A673 (cell line): ENCODE measurements around the gene MICB.

ENCODE experiments used
- EZH2 ChIP-seq: fragments of 200-600 bp; sonication (generic); IDR thresholded peaks from 2 replicates; pipeline ENCODE4 v1.6.1; 2017; ENCODE audit warnings: borderline replicate concordance, low read depth, mild to moderate bottlenecking, mixed read lengths, antibody characterized with exemption, low read length; ENCODE audit not compliant: poor library complexity, severe bottlenecking
- TF ChIP-seq, protein P1 (sequence below): fragments of 300-800, 200-600 bp; sonication (generic); conservative IDR thresholded peaks from 2 replicates; pipeline ENCODE4 v1.5.1; 2017; ENCODE audit warnings: low read depth, mild to moderate bottlenecking, antibody characterized with exemption, low read length, moderate library complexity, mixed read lengths

DNA sequence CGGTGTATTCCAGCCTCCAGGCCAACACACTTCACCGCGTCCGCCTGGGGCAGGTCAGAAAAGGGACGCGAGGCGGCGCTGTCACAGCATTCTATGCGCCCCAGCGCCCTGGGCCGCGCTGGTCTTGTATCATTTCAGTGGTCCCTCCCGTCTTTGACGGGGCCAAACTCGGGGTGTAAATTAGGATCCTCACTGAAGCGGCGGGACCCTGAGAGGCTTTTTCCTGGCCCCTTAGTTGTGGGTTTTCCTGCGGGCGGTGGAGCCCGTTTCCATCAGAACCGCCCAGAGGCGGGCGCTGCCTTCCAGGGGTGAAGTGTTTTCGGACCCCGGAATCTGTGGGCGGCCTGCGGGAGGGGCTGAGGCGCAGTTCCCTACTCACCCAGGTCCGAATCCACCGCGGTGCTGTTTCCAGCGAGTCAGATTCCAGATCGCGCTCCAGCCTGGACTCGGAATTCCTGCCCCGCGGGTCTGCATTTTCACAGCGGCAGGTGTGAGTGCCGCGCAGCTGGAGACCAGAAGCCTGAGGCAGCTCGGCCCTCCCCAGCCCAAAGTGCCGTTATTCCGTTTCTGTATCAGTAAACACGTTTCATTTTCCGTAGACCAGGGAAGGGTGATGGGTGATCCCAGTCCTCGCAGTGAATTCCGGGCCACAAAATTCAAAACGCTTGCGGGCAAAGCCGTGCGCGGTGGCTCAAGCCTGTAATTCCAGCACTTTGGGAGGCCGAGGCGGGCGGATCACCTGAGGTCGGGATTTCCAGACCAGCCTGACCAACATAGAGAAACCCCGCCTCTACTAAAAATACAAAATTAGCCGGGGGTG lies 3.9 kb upstream of the MICB start:
- TF ChIP-seq, protein P1, sequence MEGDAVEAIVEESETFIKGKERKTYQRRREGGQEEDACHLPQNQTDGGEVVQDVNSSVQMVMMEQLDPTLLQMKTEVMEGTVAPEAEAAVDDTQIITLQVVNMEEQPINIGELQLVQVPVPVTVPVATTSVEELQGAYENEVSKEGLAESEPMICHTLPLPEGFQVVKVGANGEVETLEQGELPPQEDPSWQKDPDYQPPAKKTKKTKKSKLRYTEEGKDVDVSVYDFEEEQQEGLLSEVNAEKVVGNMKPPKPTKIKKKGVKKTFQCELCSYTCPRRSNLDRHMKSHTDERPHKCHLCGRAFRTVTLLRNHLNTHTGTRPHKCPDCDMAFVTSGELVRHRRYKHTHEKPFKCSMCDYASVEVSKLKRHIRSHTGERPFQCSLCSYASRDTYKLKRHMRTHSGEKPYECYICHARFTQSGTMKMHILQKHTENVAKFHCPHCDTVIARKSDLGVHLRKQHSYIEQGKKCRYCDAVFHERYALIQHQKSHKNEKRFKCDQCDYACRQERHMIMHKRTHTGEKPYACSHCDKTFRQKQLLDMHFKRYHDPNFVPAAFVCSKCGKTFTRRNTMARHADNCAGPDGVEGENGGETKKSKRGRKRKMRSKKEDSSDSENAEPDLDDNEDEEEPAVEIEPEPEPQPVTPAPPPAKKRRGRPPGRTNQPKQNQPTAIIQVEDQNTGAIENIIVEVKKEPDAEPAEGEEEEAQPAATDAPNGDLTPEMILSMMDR: peak; percentile 98
- TF ChIP-seq EZH2: no peak
